Prostate gland (tissue), 2 donors: ENCODE measurements around the gene PLCB4.

Source experiments
- POLR2A ChIP-seq: fragments of 450-650 bp; IDR thresholded peaks from one replicate; pipeline ENCODE4 v1.6.1; 2016; ENCODE audit warnings: antibody characterized with exemption, mild to moderate bottlenecking
- POLR2AphosphoS5 ChIP-seq: sonication (generic); formaldehyde crosslinking; IDR thresholded peaks from one replicate; pipeline ENCODE4 v1.6.1; 2017; ENCODE audit warnings: antibody characterized with exemption
- TF ChIP-seq, protein P1 (sequence below), 4 experiments: fragments of 200-600 bp in 2 of 4; fragments of 450-650 bp in 2 of 4; sonication (generic) in 2 of 4; IDR thresholded peaks; 1 replicate in 3 of 4; 2 replicates in 1 of 4; pipeline ENCODE4 v1.5.1; 2016 to 2019; ENCODE audit warnings: antibody characterized with exemption in 4 of 4, mild to moderate bottlenecking in 2 of 4, moderate library complexity in 2 of 4

GRCh38 chr20:9392892-9393857, 324.3 kb downstream of the PLCB4 start:
- TF ChIP-seq, protein P1, sequence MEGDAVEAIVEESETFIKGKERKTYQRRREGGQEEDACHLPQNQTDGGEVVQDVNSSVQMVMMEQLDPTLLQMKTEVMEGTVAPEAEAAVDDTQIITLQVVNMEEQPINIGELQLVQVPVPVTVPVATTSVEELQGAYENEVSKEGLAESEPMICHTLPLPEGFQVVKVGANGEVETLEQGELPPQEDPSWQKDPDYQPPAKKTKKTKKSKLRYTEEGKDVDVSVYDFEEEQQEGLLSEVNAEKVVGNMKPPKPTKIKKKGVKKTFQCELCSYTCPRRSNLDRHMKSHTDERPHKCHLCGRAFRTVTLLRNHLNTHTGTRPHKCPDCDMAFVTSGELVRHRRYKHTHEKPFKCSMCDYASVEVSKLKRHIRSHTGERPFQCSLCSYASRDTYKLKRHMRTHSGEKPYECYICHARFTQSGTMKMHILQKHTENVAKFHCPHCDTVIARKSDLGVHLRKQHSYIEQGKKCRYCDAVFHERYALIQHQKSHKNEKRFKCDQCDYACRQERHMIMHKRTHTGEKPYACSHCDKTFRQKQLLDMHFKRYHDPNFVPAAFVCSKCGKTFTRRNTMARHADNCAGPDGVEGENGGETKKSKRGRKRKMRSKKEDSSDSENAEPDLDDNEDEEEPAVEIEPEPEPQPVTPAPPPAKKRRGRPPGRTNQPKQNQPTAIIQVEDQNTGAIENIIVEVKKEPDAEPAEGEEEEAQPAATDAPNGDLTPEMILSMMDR (IDR thresholded peaks at IDR 0.05): peak in 3 of 4 experiments; percentile 26 to 59 (median 58)
- no peak for TF ChIP-seq POLR2AphosphoS5
- TF ChIP-seq POLR2A: no peak
